GM23338 (cell line): Measurements from ENCODE around the gene DESI1. TPM values are rescaled to one million over a fixed set of nuclear protein-coding genes. Genes with fewer than 3 reads are reported as not detected.

ENCODE experiments used
- ATAC-seq: fragments of 200-7000 bp; cut with Tn5 transposase; 3 replicates; pipeline ENCODE4 v1.9.1; 2020
- DNase-seq: peaks from one replicate; pipeline ENCODE4 v3.0.0-alpha.2; 2015; ENCODE audit warnings: low spot score
- H2AFZ ChIP-seq: fragments of 200-600 bp; sonication (generic); 2 replicates; pipeline ENCODE4 v1.8.0; 2016; ENCODE audit warnings: antibody characterized with exemption, mild to moderate bottlenecking, moderate library complexity
- H3F3A ChIP-seq: fragments of 200-600 bp; sonication (generic); replicated peaks from 2 replicates; pipeline ENCODE4 v1.8.0; 2017; ENCODE audit warnings: antibody characterized with exemption, mixed run types, low read depth
- H3K27ac ChIP-seq: fragments of 200-600 bp; sonication (generic); 2 replicates; pipeline ENCODE4 v1.6.1; 2016; ENCODE audit warnings: low read depth
- H3K27me3 ChIP-seq: fragments of 200-600 bp; sonication (generic); 2 replicates; pipeline ENCODE4 v1.8.0; 2016; ENCODE audit warnings: mild to moderate bottlenecking, mixed run types, moderate library complexity; ENCODE audit not compliant: insufficient read depth
- H3K36me3 ChIP-seq: fragments of 200-600 bp; sonication (generic); 2 replicates; pipeline ENCODE4 v1.8.0; 2016; ENCODE audit warnings: mild to moderate bottlenecking; ENCODE audit not compliant: insufficient read depth
- H3K4me1 ChIP-seq: fragments of 200-600 bp; sonication (generic); 2 replicates; pipeline ENCODE4 v1.8.0; 2016; ENCODE audit warnings: mild to moderate bottlenecking, moderate library complexity; ENCODE audit not compliant: insufficient read depth
- H3K4me2 ChIP-seq: fragments of 200-600 bp; sonication (generic); 2 replicates; pipeline ENCODE4 v1.7.1; 2017; ENCODE audit warnings: mixed run types
- H3K4me3 ChIP-seq: fragments of 200-600 bp; sonication (generic); 2 replicates; pipeline ENCODE4 v1.6.1; 2016; ENCODE audit warnings: mixed run types
- H3K79me2 ChIP-seq: fragments of 200-600 bp; sonication (generic); replicated peaks from 2 replicates; pipeline ENCODE4 v1.8.0; 2017; ENCODE audit warnings: mild to moderate bottlenecking; ENCODE audit not compliant: insufficient read depth
- H3K9me2 ChIP-seq: fragments of 200-600 bp; sonication (generic); 2 replicates; pipeline ENCODE4 v1.8.0; 2017; ENCODE audit not compliant: insufficient read depth
- H4K20me1 ChIP-seq: fragments of 200-600 bp; sonication (generic); replicated peaks from 2 replicates; pipeline ENCODE4 v1.8.0; 2017; ENCODE audit warnings: mild to moderate bottlenecking; ENCODE audit not compliant: insufficient read depth
- H3K27ac Mint-ChIP-seq: 2 replicates; pipeline ENCODE4 v1.8.0; 2020; ENCODE audit warnings: inconsistent platforms, mild to moderate bottlenecking, moderate library complexity, mixed read lengths
- H3K27me3 Mint-ChIP-seq: 3 replicates; pipeline ENCODE4 v1.8.0; 2022; ENCODE audit warnings: low read depth, mild to moderate bottlenecking, moderate library complexity, mixed read lengths, inconsistent platforms; ENCODE audit not compliant: insufficient read depth, poor library complexity
- H3K36me3 Mint-ChIP-seq: 3 replicates; pipeline ENCODE4 v1.8.0; 2021; ENCODE audit warnings: low read depth, mild to moderate bottlenecking, inconsistent platforms, moderate library complexity, mixed read lengths
- H3K4me1 Mint-ChIP-seq: 3 replicates; pipeline ENCODE4 v1.8.0; 2020; ENCODE audit warnings: mild to moderate bottlenecking, inconsistent platforms, mixed read lengths
- H3K4me3 Mint-ChIP-seq: 3 replicates; pipeline ENCODE4 v1.8.0; 2021; ENCODE audit warnings: moderate library complexity, mild to moderate bottlenecking, inconsistent platforms, mixed read lengths
- H3K9me3 Mint-ChIP-seq: 3 replicates; pipeline ENCODE4 v1.8.0; 2020; ENCODE audit warnings: moderate library complexity, mild to moderate bottlenecking, inconsistent platforms, mixed read lengths
- EZH2 ChIP-seq: fragments of 200-600 bp; sonication (generic); IDR thresholded peaks from one replicate; pipeline ENCODE4 v1.8.0; 2017; ENCODE audit warnings: antibody characterized with exemption, mild to moderate bottlenecking, low read depth; ENCODE audit not compliant: unreplicated experiment
- EZH2phosphoT487 ChIP-seq: fragments of 200-600 bp; sonication (generic); IDR thresholded peaks from one replicate; pipeline ENCODE4 v1.8.1; 2018; ENCODE audit warnings: antibody characterized with exemption; ENCODE audit not compliant: unreplicated experiment
- JUNB ChIP-seq: IDR thresholded peaks from one replicate; pipeline ENCODE4 v1.6.1; 2016; ENCODE audit warnings: antibody characterized with exemption; ENCODE audit not compliant: unreplicated experiment
- NANOG ChIP-seq: IDR thresholded peaks from 2 replicates; pipeline ENCODE4 v1.6.1; 2016; ENCODE audit warnings: antibody characterized with exemption, borderline replicate concordance
- POLR2AphosphoS5 ChIP-seq: IDR thresholded peaks from 2 replicates; pipeline ENCODE4 v1.6.1; 2016; ENCODE audit warnings: antibody characterized with exemption, low read depth
- STAT1 ChIP-seq: IDR thresholded peaks from one replicate; pipeline ENCODE4 v1.6.1; 2016; ENCODE audit warnings: antibody characterized with exemption; ENCODE audit not compliant: unreplicated experiment
- ZNF114 ChIP-seq: fragments of 250-450 bp; sonication (Bioruptor Pico); IDR thresholded peaks from 2 replicates; pipeline ENCODE4 v1.5.0; 2020; ENCODE audit warnings: mild to moderate bottlenecking, moderate library complexity
- ZNF331 ChIP-seq: fragments of 250-450 bp; sonication (Bioruptor Pico); IDR thresholded peaks from 2 replicates; pipeline ENCODE4 v1.5.0; 2020; ENCODE audit warnings: low read depth, mild to moderate bottlenecking, moderate library complexity
- polyA plus RNA-seq: library from polyadenylated mRNA; unstranded; fragments of >200 nt; fragmentation: Nextera tagmentation; extraction: Ambion mirVana; gene quantifications from 2 replicates; pipeline ENCODE4 v1.2.1, GENCODE V29; 2016
- total RNA-seq: library from RNA; depleted of rRNA; stranded (reverse); fragments of >200 nt; shearing (Covaris generic); gene quantifications from 2 replicates; pipeline ENCODE4 v1.2.3, GENCODE V29; 2014
- TF ChIP-seq, protein P1 (sequence below): IDR thresholded peaks from 2 replicates; pipeline ENCODE4 v1.6.1; 2016; ENCODE audit warnings: antibody characterized with exemption
- TF ChIP-seq, protein P2 (sequence below): IDR thresholded peaks from one replicate; pipeline ENCODE4 v1.6.1; 2018; ENCODE audit warnings: antibody characterized with exemption; ENCODE audit not compliant: unreplicated experiment
- TF ChIP-seq, protein P3 (sequence below), 2 experiments: fragments of 200-600 bp in 1 of 2; sonication (generic) in 1 of 2; conservative IDR thresholded peaks; 2 replicates each; pipeline versions ENCODE4 v1.5.1 to v1.6.1; 2016 to 2017; ENCODE audit warnings: antibody characterized with exemption in 2 of 2, low read depth in 2 of 2, mild to moderate bottlenecking in 2 of 2, moderate library complexity in 1 of 2

DESI1 gene
- total and polyA plus RNA-seq, 2 experiments from 2014 or later = 33.7 to 53.8 TPM

DNA sequence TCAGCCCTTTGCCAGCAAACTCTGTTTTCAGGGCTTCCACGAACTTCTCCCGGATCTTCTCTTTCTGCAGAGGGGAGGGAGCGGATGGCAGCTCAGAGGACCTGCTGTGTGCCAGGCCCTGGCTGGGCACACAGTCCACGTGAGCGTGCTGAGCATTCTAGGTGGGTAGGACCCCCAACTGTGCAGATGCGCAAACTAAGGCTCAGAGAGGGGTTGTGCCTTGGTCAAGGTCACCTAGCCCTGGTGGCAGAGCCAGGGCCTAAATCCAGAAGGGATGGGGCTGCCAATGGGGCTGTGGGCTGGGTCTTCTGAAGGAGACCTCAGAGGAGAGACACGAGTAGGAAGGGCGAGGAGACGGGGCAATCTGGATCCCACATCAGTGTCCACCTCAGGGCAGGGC is 42.0 kb downstream of the DESI1 start:
- Histone ChIP-seq H3K4me3 (no peak overlapping the region), H2AFZ (no peak overlapping the region), H3K4me1 (no peaks in the 10 kb centered on the region), H4K20me1 (no peaks in the 10 kb centered on the region; the same call in 1 of the 2 replicates), H3K4me2 (no peak overlapping the region), H3K79me2 (no peaks in the 10 kb centered on the region), H3K9me2 (no peaks in the 10 kb centered on the region), H3K36me3 (no peaks in the 10 kb centered on the region), H3F3A (no peaks in the 10 kb centered on the region), H3K27ac (no peak overlapping the region), H3K27me3 (no peaks in the 10 kb centered on the region)
- Mint-ChIP-seq H3K27ac (no peak overlapping the region), H3K9me3 (no peaks in the 10 kb centered on the region), H3K4me1 (peaks cover 3% of the 10 kb centered on the region; the same call in 1 of the 3 replicates), H3K4me3 (no peak overlapping the region; the same call in 2 of the 3 replicates), H3K36me3 (peaks cover 5% of the 10 kb centered on the region; the same call in 2 of the 3 replicates), H3K27me3 (peaks cover 15% of the 10 kb centered on the region)
- ATAC-seq (no peak), DNase-seq (no peak)
- TF ChIP-seq, protein P1, sequence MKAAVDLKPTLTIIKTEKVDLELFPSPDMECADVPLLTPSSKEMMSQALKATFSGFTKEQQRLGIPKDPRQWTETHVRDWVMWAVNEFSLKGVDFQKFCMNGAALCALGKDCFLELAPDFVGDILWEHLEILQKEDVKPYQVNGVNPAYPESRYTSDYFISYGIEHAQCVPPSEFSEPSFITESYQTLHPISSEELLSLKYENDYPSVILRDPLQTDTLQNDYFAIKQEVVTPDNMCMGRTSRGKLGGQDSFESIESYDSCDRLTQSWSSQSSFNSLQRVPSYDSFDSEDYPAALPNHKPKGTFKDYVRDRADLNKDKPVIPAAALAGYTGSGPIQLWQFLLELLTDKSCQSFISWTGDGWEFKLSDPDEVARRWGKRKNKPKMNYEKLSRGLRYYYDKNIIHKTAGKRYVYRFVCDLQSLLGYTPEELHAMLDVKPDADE = no peak
- TF ChIP-seq NANOG = no peak

DNA sequence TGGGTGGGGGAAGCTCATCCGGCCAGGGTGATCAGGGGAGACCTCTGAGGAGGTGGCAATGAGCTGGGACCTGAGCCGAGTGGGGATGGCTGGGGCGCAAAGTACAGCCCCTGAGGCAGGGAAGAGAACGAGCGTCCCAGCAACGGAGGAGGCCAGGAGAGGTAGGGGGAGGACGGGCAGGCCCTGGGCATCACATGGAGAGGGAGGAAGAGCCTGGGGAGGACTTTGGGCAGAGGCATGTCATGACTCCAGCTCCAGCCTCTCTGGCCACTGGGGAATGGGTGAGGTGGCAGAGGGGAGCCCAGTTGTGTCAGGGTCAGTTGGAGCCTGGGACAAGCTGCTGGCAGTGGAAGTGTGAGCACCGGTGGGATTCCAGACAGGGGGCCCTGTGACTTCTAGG is 42.7 kb downstream of the DESI1 start:
- peaks cover 3% of the 10 kb centered on the region; the same call in 1 of the 3 replicates for H3K4me1 Mint-ChIP-seq
- Histone ChIP-seq H3K4me2 (no peak overlapping the region), H3K4me3 (no peak overlapping the region), H3K4me1 (no peaks in the 10 kb centered on the region), H3K79me2 (no peaks in the 10 kb centered on the region), H3K9me2 (no peaks in the 10 kb centered on the region), H4K20me1 (no peaks in the 10 kb centered on the region; the same call in 1 of the 2 replicates), H3F3A (no peaks in the 10 kb centered on the region), H3K27ac (no peak overlapping the region), H2AFZ (no peak overlapping the region), H3K27me3 (no peaks in the 10 kb centered on the region), H3K36me3 (no peaks in the 10 kb centered on the region)
- peaks cover 5% of the 10 kb centered on the region; the same call in 2 of the 3 replicates for H3K36me3 Mint-ChIP-seq
- peaks cover 16% of the 10 kb centered on the region for H3K27me3 Mint-ChIP-seq
- H3K4me3 Mint-ChIP-seq = no peak overlapping the region
- H3K9me3 Mint-ChIP-seq = no peaks in the 10 kb centered on the region
- no peak overlapping the region for H3K27ac Mint-ChIP-seq
- no peak for ATAC-seq
- DNase-seq = no peak
- TF ChIP-seq, protein P2, sequence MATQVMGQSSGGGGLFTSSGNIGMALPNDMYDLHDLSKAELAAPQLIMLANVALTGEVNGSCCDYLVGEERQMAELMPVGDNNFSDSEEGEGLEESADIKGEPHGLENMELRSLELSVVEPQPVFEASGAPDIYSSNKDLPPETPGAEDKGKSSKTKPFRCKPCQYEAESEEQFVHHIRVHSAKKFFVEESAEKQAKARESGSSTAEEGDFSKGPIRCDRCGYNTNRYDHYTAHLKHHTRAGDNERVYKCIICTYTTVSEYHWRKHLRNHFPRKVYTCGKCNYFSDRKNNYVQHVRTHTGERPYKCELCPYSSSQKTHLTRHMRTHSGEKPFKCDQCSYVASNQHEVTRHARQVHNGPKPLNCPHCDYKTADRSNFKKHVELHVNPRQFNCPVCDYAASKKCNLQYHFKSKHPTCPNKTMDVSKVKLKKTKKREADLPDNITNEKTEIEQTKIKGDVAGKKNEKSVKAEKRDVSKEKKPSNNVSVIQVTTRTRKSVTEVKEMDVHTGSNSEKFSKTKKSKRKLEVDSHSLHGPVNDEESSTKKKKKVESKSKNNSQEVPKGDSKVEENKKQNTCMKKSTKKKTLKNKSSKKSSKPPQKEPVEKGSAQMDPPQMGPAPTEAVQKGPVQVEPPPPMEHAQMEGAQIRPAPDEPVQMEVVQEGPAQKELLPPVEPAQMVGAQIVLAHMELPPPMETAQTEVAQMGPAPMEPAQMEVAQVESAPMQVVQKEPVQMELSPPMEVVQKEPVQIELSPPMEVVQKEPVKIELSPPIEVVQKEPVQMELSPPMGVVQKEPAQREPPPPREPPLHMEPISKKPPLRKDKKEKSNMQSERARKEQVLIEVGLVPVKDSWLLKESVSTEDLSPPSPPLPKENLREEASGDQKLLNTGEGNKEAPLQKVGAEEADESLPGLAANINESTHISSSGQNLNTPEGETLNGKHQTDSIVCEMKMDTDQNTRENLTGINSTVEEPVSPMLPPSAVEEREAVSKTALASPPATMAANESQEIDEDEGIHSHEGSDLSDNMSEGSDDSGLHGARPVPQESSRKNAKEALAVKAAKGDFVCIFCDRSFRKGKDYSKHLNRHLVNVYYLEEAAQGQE = no peak
- TF ChIP-seq, protein P1 = no peak
- no peak for TF ChIP-seq EZH2
- TF ChIP-seq POLR2AphosphoS5 = no peak
- no peak for TF ChIP-seq EZH2phosphoT487
- no peak for TF ChIP-seq STAT1
- no peak for TF ChIP-seq JUNB
- no peak for TF ChIP-seq ZNF114 (CRISPR knock-in tag)
- TF ChIP-seq, protein P3, sequence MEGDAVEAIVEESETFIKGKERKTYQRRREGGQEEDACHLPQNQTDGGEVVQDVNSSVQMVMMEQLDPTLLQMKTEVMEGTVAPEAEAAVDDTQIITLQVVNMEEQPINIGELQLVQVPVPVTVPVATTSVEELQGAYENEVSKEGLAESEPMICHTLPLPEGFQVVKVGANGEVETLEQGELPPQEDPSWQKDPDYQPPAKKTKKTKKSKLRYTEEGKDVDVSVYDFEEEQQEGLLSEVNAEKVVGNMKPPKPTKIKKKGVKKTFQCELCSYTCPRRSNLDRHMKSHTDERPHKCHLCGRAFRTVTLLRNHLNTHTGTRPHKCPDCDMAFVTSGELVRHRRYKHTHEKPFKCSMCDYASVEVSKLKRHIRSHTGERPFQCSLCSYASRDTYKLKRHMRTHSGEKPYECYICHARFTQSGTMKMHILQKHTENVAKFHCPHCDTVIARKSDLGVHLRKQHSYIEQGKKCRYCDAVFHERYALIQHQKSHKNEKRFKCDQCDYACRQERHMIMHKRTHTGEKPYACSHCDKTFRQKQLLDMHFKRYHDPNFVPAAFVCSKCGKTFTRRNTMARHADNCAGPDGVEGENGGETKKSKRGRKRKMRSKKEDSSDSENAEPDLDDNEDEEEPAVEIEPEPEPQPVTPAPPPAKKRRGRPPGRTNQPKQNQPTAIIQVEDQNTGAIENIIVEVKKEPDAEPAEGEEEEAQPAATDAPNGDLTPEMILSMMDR (conservative IDR thresholded peaks at IDR 0.05; ENCODE audit: low read depth in 2 of 2) = no peak
- no peak for TF ChIP-seq ZNF331 (CRISPR knock-in tag)
